Retinal pigment epithelial cell (primary cell): ENCODE measurements around the gene LINGO1.

Source experiments
- DNase-seq: peaks from one replicate; pipeline ENCODE4 v3.0.0-alpha.2; 2010; ENCODE audit warnings: low read depth
- H3K4me3 ChIP-seq: 2 replicates; pipeline ENCODE4 v1.5.1; 2011; ENCODE audit warnings: mild to moderate bottlenecking, low read length, control low read depth, moderate library complexity
- CTCF ChIP-seq: conservative IDR thresholded peaks from 2 replicates; pipeline ENCODE4 v1.5.1; 2011; ENCODE audit warnings: low read depth, low read length, control low read depth, inconsistent platforms

The LINGO1 gene

DNA sequence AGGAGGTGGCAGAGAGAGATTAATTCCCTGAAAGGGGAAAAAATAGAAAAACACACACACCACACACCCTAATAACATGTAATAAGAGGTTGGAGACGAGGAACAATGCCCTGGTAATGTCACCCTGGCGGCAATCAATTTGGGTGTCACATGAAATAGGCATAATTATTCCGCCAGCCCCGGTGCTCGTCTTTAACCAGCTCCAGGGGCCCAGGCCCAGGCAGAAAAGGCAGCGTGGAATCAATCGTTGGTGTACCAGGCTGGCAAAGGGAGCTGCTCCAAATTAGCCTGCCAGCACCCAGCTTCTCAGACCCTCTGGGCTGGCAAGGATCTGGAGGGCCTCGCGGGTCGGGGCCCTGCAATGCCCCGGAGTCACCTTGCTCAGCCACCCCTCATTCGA is 5.6 kb downstream of the LINGO1 start:
- no peak for TF ChIP-seq CTCF
- DNase-seq: no peak
- no peak overlapping the region for H3K4me3 ChIP-seq

- TF ChIP-seq CTCF: no peak
- DNase-seq: no peak
These were observed 6.7 kb downstream of the LINGO1 start for GRCh38 chr15:77626002-77626401.

DNA sequence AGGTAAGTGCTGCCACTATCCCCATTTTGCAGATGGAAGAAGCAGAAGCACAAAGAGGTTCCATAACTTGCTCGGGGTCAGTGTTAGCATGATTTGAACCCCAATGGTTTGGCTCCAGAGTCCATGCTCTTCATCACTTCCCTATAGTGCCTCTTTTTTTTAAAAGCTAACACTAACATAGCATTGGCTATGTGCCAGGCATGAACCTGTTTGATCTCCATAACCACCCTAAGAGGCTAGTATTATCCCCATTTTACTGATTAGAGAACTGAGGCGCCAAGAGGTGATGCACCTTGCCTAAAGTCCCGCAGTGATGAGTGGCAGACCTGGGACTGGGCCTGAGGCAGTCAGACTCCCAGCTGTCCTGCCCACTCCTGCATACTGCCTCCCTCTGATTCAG is 7.3 kb downstream of the LINGO1 start:
- H3K4me3 ChIP-seq: no peak overlapping the region
- TF ChIP-seq CTCF: no peak
- no peak for DNase-seq

More at GRCh38 chr15:77626002-77626401, 6.7 kb downstream of the LINGO1 start:
- no peak overlapping the region for H3K4me3 ChIP-seq

- no peak overlapping the region for H3K4me3 ChIP-seq
- no peak for DNase-seq
- TF ChIP-seq CTCF: no peak
These were observed 7.8 kb downstream of the LINGO1 start for GRCh38 chr15:77624868-77625267.

GRCh38 chr15:77623755-77624524 is 8.8 kb downstream of the LINGO1 start:
- no peak overlapping the region for H3K4me3 ChIP-seq
- no peak for TF ChIP-seq CTCF
- DNase-seq: no peak

- no peak for DNase-seq
- H3K4me3 ChIP-seq: no peak overlapping the region
- TF ChIP-seq CTCF: no peak
These were observed 9.6 kb downstream of the LINGO1 start for GRCh38 chr15:77622934-77623754.
